HCT116 (cell line): ENCODE measurements around the gene SYNJ2. TPM values are rescaled to one million over a fixed set of nuclear protein-coding genes. Genes with fewer than 3 reads are reported as not detected.

Source experiments
- ATAC-seq: fragments of 200-7000 bp; cut with Tn5 transposase; 2 replicates; pipeline ENCODE4 v1.9.1; 2020; ENCODE audit warnings: mild to moderate bottlenecking, moderate library complexity
- BruUV-seq: library from RNA; stranded (reverse); fragments of 400-500 nt; replicated peaks from 2 replicates; lab custom pipeline; 2021; lab: Mats Ljungman, UMichigan
- CTCF ChIA-PET: fragments of 300-600 bp; sonication (Branson Sonifier 250); formaldehyde crosslinking; loops from one replicate; lab custom pipeline; 2021; ENCODE audit warnings: antibody characterized with exemption; lab: Charles Lee
- POLR2A ChIA-PET: fragments of 300-600, 350-600 bp; sonication (Branson Sonifier 250); formaldehyde crosslinking; loops from one replicate; lab custom pipeline; 2021; ENCODE audit warnings: antibody characterized with exemption; lab: Charles Lee
- RAD21 ChIA-PET, 2 experiments: fragments of 300-600 bp; sonication (Branson Sonifier 250); formaldehyde crosslinking; loops; one replicate each; lab custom pipeline; 2023; ENCODE audit warnings: low total read pairs in 2 of 2; ENCODE audit not compliant: uncharacterized antibody in 2 of 2, unreplicated experiment in 2 of 2, low non-redundant PET in 1 of 2; lab: Charles Lee
- DNase-seq: peaks from one replicate; pipeline ENCODE4 v3.0.0-alpha.2; 2010; ENCODE audit warnings: low read depth, low spot score
- H2AFZ ChIP-seq: fragments of 200-600 bp; shearing (Covaris generic), sonication (generic); 2 replicates; pipeline ENCODE4 v1.6.1; 2017; ENCODE audit warnings: low read depth, mixed run types, mixed read lengths, antibody characterized with exemption, low read length; ENCODE audit not compliant: poor library complexity, severe bottlenecking
- H3K27ac ChIP-seq: 2 replicates; pipeline ENCODE4 v1.5.1; 2012; ENCODE audit warnings: low read depth, low read length
- H3K27me3 ChIP-seq: fragments of 200-600 bp; sonication (generic); 2 replicates; pipeline ENCODE4 v1.6.1; 2016; ENCODE audit warnings: mixed run types, low read length, mixed read lengths; ENCODE audit not compliant: insufficient read depth
- H3K36me3 ChIP-seq, 2 experiments: fragments of 200-500 bp in 1 of 2; fragments of 200-600 bp in 1 of 2; sonication (Bioruptor generic) in 1 of 2; sonication (generic) in 1 of 2; 2 replicates each; pipeline versions ENCODE4 v1.5.1 to v1.6.1; 2014 to 2016; ENCODE audit warnings: low read length in 2 of 2, inconsistent platforms in 1 of 2, mixed read lengths in 1 of 2, mixed run types in 1 of 2; ENCODE audit not compliant: insufficient read depth in 2 of 2, control insufficient read depth in 1 of 2
- H3K4me1 ChIP-seq, 2 experiments: fragments of 200-600 bp in 1 of 2; sonication (generic) in 1 of 2; 2 replicates each; pipeline versions ENCODE4 v1.5.1 to v1.6.1; 2012 to 2017; ENCODE audit warnings: low read length in 2 of 2, inconsistent platforms in 1 of 2, mild to moderate bottlenecking in 1 of 2, mixed read lengths in 1 of 2, mixed run types in 1 of 2, moderate library complexity in 1 of 2; ENCODE audit not compliant: insufficient read depth in 2 of 2, control insufficient read depth in 1 of 2
- H3K4me2 ChIP-seq: fragments of 200-600 bp; sonication (generic); 2 replicates; pipeline ENCODE4 v1.6.1; 2017; ENCODE audit warnings: mixed run types, low read length, mixed read lengths
- H3K4me3 ChIP-seq, 2 experiments: fragments of 200-600 bp in 1 of 2; sonication (generic) in 1 of 2; replicated peaks in 1 of 2; 2 replicates each; pipeline ENCODE4 v1.5.1; 2011 to 2016; ENCODE audit warnings: low read length in 2 of 2, control low read depth in 1 of 2, low read depth in 1 of 2, mild to moderate bottlenecking in 1 of 2, mixed read lengths in 1 of 2, mixed run types in 1 of 2
- H3K79me2 ChIP-seq: fragments of 200-600 bp; sonication (generic); 2 replicates; pipeline ENCODE4 v1.6.1; 2017; ENCODE audit warnings: mild to moderate bottlenecking, mixed run types, low read length, moderate library complexity, mixed read lengths; ENCODE audit not compliant: insufficient read depth
- H3K9ac ChIP-seq: fragments of 200-600 bp; sonication (generic); 2 replicates; pipeline ENCODE4 v1.6.1; 2016; ENCODE audit warnings: low read length, mixed read lengths
- H3K9me2 ChIP-seq: fragments of 200-600 bp; sonication (generic), shearing (Covaris generic); 2 replicates; pipeline ENCODE4 v1.6.1; 2017; ENCODE audit warnings: mixed run types, mild to moderate bottlenecking, moderate library complexity; ENCODE audit not compliant: insufficient read depth
- H3K9me3 ChIP-seq, 2 experiments: fragments of 200-500 bp in 1 of 2; fragments of 200-600 bp in 1 of 2; sonication (Bioruptor generic) in 1 of 2; sonication (generic) in 1 of 2; 2 replicates each; pipeline ENCODE4 v1.6.1; 2014 to 2017; ENCODE audit warnings: low read length in 2 of 2, mixed read lengths in 2 of 2, inconsistent platforms in 1 of 2, low read depth in 1 of 2, mild to moderate bottlenecking in 1 of 2, mixed run types in 1 of 2, moderate library complexity in 1 of 2; ENCODE audit not compliant: control insufficient read depth in 1 of 2, insufficient read depth in 1 of 2
- H4K20me1 ChIP-seq: fragments of 200-600 bp; sonication (generic), shearing (Covaris generic); 2 replicates; pipeline ENCODE4 v1.6.1; 2017; ENCODE audit warnings: mixed run types, mild to moderate bottlenecking, moderate library complexity; ENCODE audit not compliant: insufficient read depth
- EZH2phosphoT487 ChIP-seq: fragments of 200-600 bp; IDR thresholded peaks from 2 replicates; pipeline ENCODE4 v1.6.1; 2018; ENCODE audit warnings: antibody characterized with exemption, borderline replicate concordance
- FOSL1 ChIP-seq: IDR thresholded peaks from 2 replicates; pipeline ENCODE4 v1.6.1; 2012; ENCODE audit warnings: low read depth
- POLR2A ChIP-seq: IDR thresholded peaks from 2 replicates; pipeline ENCODE4 v1.7.0; 2011; ENCODE audit warnings: borderline replicate concordance; ENCODE audit not compliant: insufficient read depth, insufficient read length; ENCODE audit errors: extremely low read depth
- RAD21 ChIP-seq: IDR thresholded peaks from 2 replicates; pipeline ENCODE4 v1.6.1; 2012; ENCODE audit warnings: low read depth, mild to moderate bottlenecking
- TCF7L2 ChIP-seq: IDR thresholded peaks from 2 replicates; pipeline ENCODE4 v1.7.0; 2011; ENCODE audit warnings: borderline replicate concordance, inconsistent platforms; ENCODE audit not compliant: insufficient read depth, insufficient read length; ENCODE audit errors: extremely low read depth
- ZNF274 ChIP-seq: fragments of 200-500 bp; sonication (Bioruptor generic); IDR thresholded peaks from 2 replicates; pipeline ENCODE4 v1.6.1; 2014; ENCODE audit warnings: mild to moderate bottlenecking, low read depth, low read length, inconsistent platforms
- intact Hi-C: fragments of 100-400 bp; cut with micrococcal nuclease; formaldehyde crosslinking; loops from 2 replicates; pipeline ENCODE4 v1.10.0; 2022
- total RNA-seq: library from RNA; stranded (reverse); gene quantifications from one replicate; pipeline ENCODE4 v1.2.1, GENCODE V29; 2021; ENCODE audit not compliant: unreplicated experiment
- TF ChIP-seq, protein P1 (sequence below): IDR thresholded peaks from 2 replicates; pipeline ENCODE4 v1.6.1; 2012
- TF ChIP-seq, protein P2 (sequence below): IDR thresholded peaks from 2 replicates; pipeline ENCODE4 v1.6.1; 2011; ENCODE audit warnings: mild to moderate bottlenecking, low read length, moderate library complexity; ENCODE audit not compliant: insufficient replicate concordance; ENCODE audit errors: extremely low read depth

The SYNJ2 gene
- total RNA-seq, 1 experiment from 2014 or later, result 23.9 TPM

DNA sequence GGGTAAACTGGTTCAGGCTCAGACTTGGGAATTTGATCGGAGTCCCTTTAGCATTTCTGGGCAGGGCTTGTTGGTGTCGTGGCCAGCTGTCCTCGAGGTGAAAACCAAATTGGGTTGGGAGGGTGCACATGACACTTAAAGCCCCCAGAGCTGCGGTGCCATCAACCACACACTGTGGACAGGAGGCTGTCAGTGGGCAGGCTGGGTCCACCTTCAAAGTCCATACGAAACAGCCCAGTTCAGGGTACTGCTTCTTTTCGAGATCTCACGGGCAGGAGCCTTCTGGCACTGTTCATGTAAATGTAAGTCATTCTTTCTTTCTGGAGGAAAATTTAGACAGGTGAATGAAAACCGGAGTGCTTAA, 7.0 kb downstream of the SYNJ2 start:
- Histone ChIP-seq H3K36me3 (no peaks in the 10 kb centered on the region), H4K20me1 (peaks cover 16% of the 10 kb centered on the region; the same call in 1 of the 2 replicates), H3K9ac (no peak overlapping the region), H3K4me1 (peaks cover 42 to 58% of the 10 kb centered on the region in 2 experiments), H3K4me3 (no peak overlapping the region), H3K27me3 (no peaks in the 10 kb centered on the region), H2AFZ (no peak overlapping the region), H3K79me2 (peaks cover 96% of the 10 kb centered on the region), H3K4me2 (peak overlapping the region; percentile 53), H3K9me3 (no peaks in the 10 kb centered on the region), H3K9me2 (no peaks in the 10 kb centered on the region)
- ATAC-seq (no peak), DNase-seq (no peak)
- ChIA-PET POLR2A (no interaction called here), RAD21 (no interaction called here)
- no peak for TF ChIP-seq EZH2phosphoT487
- TF ChIP-seq, protein P1, sequence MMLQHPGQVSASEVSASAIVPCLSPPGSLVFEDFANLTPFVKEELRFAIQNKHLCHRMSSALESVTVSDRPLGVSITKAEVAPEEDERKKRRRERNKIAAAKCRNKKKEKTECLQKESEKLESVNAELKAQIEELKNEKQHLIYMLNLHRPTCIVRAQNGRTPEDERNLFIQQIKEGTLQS, result no peak
- no peak for TF ChIP-seq FOSL1
- TF ChIP-seq, protein P2, sequence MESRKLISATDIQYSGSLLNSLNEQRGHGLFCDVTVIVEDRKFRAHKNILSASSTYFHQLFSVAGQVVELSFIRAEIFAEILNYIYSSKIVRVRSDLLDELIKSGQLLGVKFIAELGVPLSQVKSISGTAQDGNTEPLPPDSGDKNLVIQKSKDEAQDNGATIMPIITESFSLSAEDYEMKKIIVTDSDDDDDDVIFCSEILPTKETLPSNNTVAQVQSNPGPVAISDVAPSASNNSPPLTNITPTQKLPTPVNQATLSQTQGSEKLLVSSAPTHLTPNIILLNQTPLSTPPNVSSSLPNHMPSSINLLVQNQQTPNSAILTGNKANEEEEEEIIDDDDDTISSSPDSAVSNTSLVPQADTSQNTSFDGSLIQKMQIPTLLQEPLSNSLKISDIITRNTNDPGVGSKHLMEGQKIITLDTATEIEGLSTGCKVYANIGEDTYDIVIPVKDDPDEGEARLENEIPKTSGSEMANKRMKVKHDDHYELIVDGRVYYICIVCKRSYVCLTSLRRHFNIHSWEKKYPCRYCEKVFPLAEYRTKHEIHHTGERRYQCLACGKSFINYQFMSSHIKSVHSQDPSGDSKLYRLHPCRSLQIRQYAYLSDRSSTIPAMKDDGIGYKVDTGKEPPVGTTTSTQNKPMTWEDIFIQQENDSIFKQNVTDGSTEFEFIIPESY, result no peak
- no peak for TF ChIP-seq TCF7L2
- TF ChIP-seq ZNF274, result no peak
- TF ChIP-seq POLR2A, result no peak
- TF ChIP-seq RAD21, result no peak
- TF ChIP-seq, all 23 proteins: peak for 0
- no TSS peak for BruUV-seq
- H3K27ac ChIP-seq, result no peak overlapping the region
- intact Hi-C loops, result no loop called here
- CTCF ChIA-PET, result no interaction called here
